Caco-2 (cell line): Measurements from ENCODE around the gene AOPEP. TPM values are rescaled to one million over a fixed set of nuclear protein-coding genes. Genes with fewer than 3 reads are reported as not detected.

Experiments
- BruUV-seq: library from RNA; stranded (reverse); fragments of 400-500 nt; replicated peaks from 2 replicates; lab custom pipeline; 2021; lab: Mats Ljungman, UMichigan
- CTCF ChIA-PET: fragments of 300-600 bp; sonication (Branson Sonifier 250); formaldehyde crosslinking; loops from one replicate; lab custom pipeline; 2022; ENCODE audit warnings: antibody characterized with exemption; lab: Charles Lee
- POLR2A ChIA-PET: fragments of 300-600 bp; sonication (Branson Sonifier 250); formaldehyde crosslinking; loops from one replicate; lab custom pipeline; 2022; ENCODE audit warnings: antibody characterized with exemption; lab: Charles Lee
- DNase-seq, 2 experiments: peaks; one replicate each; pipeline versions ENCODE4 v3.0.0 to v3.0.0-alpha.2; 2020 to 2022
- H3K27me3 ChIP-seq: replicated peaks from 2 replicates; pipeline ENCODE4 v1.6.0; 2011; ENCODE audit warnings: low read length; ENCODE audit not compliant: control insufficient read depth, insufficient read depth
- H3K36me3 ChIP-seq: 2 replicates; pipeline ENCODE4 v1.5.1; 2011; ENCODE audit warnings: low read length; ENCODE audit not compliant: control insufficient read depth, insufficient read depth
- H3K4me1 ChIP-seq: fragments of 250-450 bp; sonication (Bioruptor Pico); 2 replicates; pipeline ENCODE4 v1.5.1; 2020; ENCODE audit warnings: mild to moderate bottlenecking
- H3K4me3 ChIP-seq: 2 replicates; pipeline ENCODE4 v1.5.1; 2011; ENCODE audit warnings: low read depth, mild to moderate bottlenecking, control low read depth, low read length
- H3K9me3 ChIP-seq: fragments of 250-450 bp; sonication (Bioruptor Pico); 2 replicates; pipeline ENCODE4 v1.5.1; 2020; ENCODE audit warnings: mild to moderate bottlenecking, moderate library complexity
- H3K27ac Mint-ChIP-seq: one replicate; pipeline ENCODE4 v1.8.0; 2022; ENCODE audit warnings: mixed read lengths; ENCODE audit not compliant: unreplicated experiment
- H3K27me3 Mint-ChIP-seq: one replicate; pipeline ENCODE4 v1.8.0; 2022; ENCODE audit warnings: mixed read lengths; ENCODE audit not compliant: insufficient read depth, unreplicated experiment
- H3K36me3 Mint-ChIP-seq: one replicate; pipeline ENCODE4 v1.8.0; 2022; ENCODE audit warnings: mild to moderate bottlenecking, mixed read lengths; ENCODE audit not compliant: insufficient read depth, unreplicated experiment
- H3K4me1 Mint-ChIP-seq: one replicate; pipeline ENCODE4 v1.8.0; 2022; ENCODE audit warnings: low read depth, mixed read lengths; ENCODE audit not compliant: unreplicated experiment
- H3K4me3 Mint-ChIP-seq: one replicate; pipeline ENCODE4 v1.8.0; 2022; ENCODE audit warnings: mild to moderate bottlenecking, moderate library complexity, mixed read lengths; ENCODE audit not compliant: unreplicated experiment
- H3K9me3 Mint-ChIP-seq: one replicate; pipeline ENCODE4 v1.8.0; 2022; ENCODE audit warnings: mixed read lengths; ENCODE audit not compliant: unreplicated experiment
- CTCF ChIP-seq, 2 experiments: fragments of 200-600 bp in 1 of 2; IDR thresholded peaks; 1 replicate in 1 of 2; 2 replicates in 1 of 2; pipeline versions ENCODE4 v1.5.1 to v1.8.0; 2011 to 2022; ENCODE audit warnings: antibody characterized with exemption in 1 of 2, control low read depth in 1 of 2, inconsistent platforms in 1 of 2, low read depth in 1 of 2, low read length in 1 of 2, mild to moderate bottlenecking in 1 of 2, moderate library complexity in 1 of 2; ENCODE audit not compliant: insufficient read depth in 1 of 2, severe bottlenecking in 1 of 2, unreplicated experiment in 1 of 2
- intact Hi-C: fragments of 100-400 bp; cut with micrococcal nuclease; formaldehyde crosslinking; loops from one replicate; pipeline ENCODE4 v1.10.0; 2022; ENCODE audit not compliant: unreplicated experiment
- total RNA-seq: library from RNA; stranded (reverse); gene quantifications from 2 replicates; pipeline ENCODE4 v1.2.3, GENCODE V29; 2022

AOPEP gene
- total RNA-seq, 1 experiment from 2014 or later: 63.3 TPM

DNA sequence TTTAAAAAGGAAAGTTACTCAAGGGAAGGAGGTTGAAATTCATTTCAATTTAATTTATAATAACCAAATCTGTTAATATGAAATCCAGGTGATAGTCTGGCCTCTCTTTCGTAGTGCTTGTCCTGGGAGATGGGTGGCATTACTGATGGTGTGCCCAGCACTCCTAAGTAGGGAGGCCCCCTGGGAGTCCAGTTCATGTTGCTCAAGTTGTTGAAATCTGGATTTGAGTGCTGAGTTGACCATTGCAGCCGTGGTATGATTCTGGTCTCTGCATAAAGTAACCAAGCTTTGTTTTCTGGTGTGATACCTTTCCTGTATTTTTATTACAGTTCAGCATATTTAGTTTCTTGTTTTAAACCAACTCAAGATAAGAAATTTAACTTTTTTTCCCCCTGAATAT is 303.2 kb downstream of the AOPEP start:
- Histone ChIP-seq H3K36me3 (no peaks in the 10 kb centered on the region; the same call in 1 of the 2 replicates), H3K4me3 (no peak overlapping the region), H3K27me3 (no peaks in the 10 kb centered on the region), H3K4me1 (peaks cover 59% of the 10 kb centered on the region), H3K9me3 (no peaks in the 10 kb centered on the region)
- peaks cover 18% of the 10 kb centered on the region for H3K36me3 Mint-ChIP-seq
- BruUV-seq: no TSS peak
- ChIA-PET CTCF (interaction anchor here (0.5 kb wide), 1 partner anchor 86 kb away, joined by 4 read pairs; no protein-coding TSS in a partner anchor), POLR2A (no interaction called here)
- peaks cover 44% of the 10 kb centered on the region for H3K4me1 Mint-ChIP-seq
- no peak overlapping the region for H3K4me3 Mint-ChIP-seq
- H3K27me3 Mint-ChIP-seq: no peaks in the 10 kb centered on the region
- intact Hi-C loops: loop anchor here (5.0 kb wide), 1 partner anchor 347 kb away; no protein-coding TSS in a partner anchor
- DNase-seq: no peak
- TF ChIP-seq CTCF (IDR thresholded peaks at IDR 0.05; ENCODE audit: insufficient read depth in 1 of 2, low read depth in 1 of 2, low read length in 1 of 2, severe bottlenecking in 1 of 2, unreplicated experiment in 1 of 2): no peak
- H3K9me3 Mint-ChIP-seq: no peaks in the 10 kb centered on the region
- peak overlapping the region; percentile 34 for H3K27ac Mint-ChIP-seq

- H3K27me3 ChIP-seq: no peaks in the 10 kb centered on the region
- intact Hi-C loops: no loop called here
- ChIA-PET POLR2A (interaction anchor here (1.1 kb wide), 1 partner anchor 7 kb away, joined by 3 read pairs; no protein-coding TSS in a partner anchor), CTCF (no interaction called here)
- Mint-ChIP-seq H3K27ac (peak overlapping the region; percentile 69), H3K4me1 (peaks cover 38% of the 10 kb centered on the region), H3K9me3 (no peaks in the 10 kb centered on the region), H3K27me3 (no peaks in the 10 kb centered on the region), H3K4me3 (no peak overlapping the region), H3K36me3 (peaks cover 12% of the 10 kb centered on the region)
- BruUV-seq: no TSS peak
- H3K4me3 ChIP-seq: no peak overlapping the region
- H3K4me1 ChIP-seq: peaks cover 53% of the 10 kb centered on the region
- H3K36me3 ChIP-seq: no peaks in the 10 kb centered on the region; the same call in 1 of the 2 replicates
- DNase-seq: no peak
- no peaks in the 10 kb centered on the region for H3K9me3 ChIP-seq
- TF ChIP-seq CTCF (IDR thresholded peaks at IDR 0.05; ENCODE audit: insufficient read depth in 1 of 2, low read depth in 1 of 2, low read length in 1 of 2, severe bottlenecking in 1 of 2, unreplicated experiment in 1 of 2): no peak
Measured at GRCh38 chr9:95030344-95030743, 303.8 kb downstream of the AOPEP start.

DNA sequence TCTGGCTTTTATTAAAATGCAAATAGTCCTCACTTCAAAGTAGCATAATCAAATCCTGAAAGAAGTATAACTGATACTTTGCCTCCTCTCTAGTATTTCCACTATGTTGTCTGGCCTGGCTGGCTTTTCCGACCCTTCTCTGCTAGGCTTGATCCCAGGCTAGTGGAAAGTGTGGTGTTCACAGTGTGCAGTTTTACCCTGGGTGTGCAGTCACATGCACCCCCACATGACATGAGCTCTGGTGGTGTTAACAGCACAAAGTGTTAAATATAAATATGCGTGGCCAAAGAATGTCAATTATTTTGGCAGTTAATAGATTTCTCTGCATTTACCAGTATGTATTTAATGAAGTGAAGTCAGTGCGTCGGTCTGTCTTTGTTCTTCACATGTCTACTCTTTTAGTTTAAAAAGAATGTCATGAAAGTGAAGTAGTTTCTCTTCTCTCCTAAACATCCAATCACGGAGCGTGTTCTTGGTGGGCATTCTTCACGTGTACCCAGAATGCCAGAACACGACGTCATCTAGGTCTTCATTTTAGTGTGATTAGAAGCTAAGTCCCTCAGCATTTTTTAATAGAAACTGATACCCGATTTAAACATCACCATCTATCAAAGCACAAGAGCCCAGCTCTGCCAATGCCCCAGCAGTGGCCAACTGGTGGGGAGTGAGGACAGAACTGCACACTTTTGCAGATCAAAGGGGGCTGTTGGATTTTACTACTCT is 304.6 kb downstream of the AOPEP start:
- peaks cover 10% of the 10 kb centered on the region for H3K36me3 Mint-ChIP-seq
- POLR2A ChIA-PET: interaction anchor here (0.7 to 1.2 kb wide), 4 partner anchors 8 to 41 kb away, joined by 3 to 7 read pairs (median 3); no protein-coding TSS in a partner anchor
- no peak overlapping the region for H3K4me3 ChIP-seq
- no peaks in the 10 kb centered on the region for H3K9me3 Mint-ChIP-seq
- peak overlapping the region; percentile 69 for H3K27ac Mint-ChIP-seq
- H3K27me3 Mint-ChIP-seq: no peaks in the 10 kb centered on the region
- CTCF ChIA-PET: interaction anchor here (0.7 to 1.9 kb wide), 2 partner anchors 41 to 96 kb away, joined by 3 to 6 read pairs; no protein-coding TSS in a partner anchor
- TSS peak; percentile 62 for BruUV-seq
- H3K36me3 ChIP-seq: no peaks in the 10 kb centered on the region; the same call in 1 of the 2 replicates
- intact Hi-C loops: no loop called here
- peaks cover 30% of the 10 kb centered on the region for H3K4me1 Mint-ChIP-seq
- H3K4me3 Mint-ChIP-seq: peak overlapping the region; percentile 14
- no peak for DNase-seq
- H3K4me1 ChIP-seq: peaks cover 46% of the 10 kb centered on the region
- no peaks in the 10 kb centered on the region for H3K9me3 ChIP-seq
- TF ChIP-seq CTCF (IDR thresholded peaks at IDR 0.05; ENCODE audit: insufficient read depth in 1 of 2, low read depth in 1 of 2, low read length in 1 of 2, severe bottlenecking in 1 of 2, unreplicated experiment in 1 of 2): no peak
- no peaks in the 10 kb centered on the region for H3K27me3 ChIP-seq
